GM18858 (cell line): ENCODE data around the gene GPX1.
A peak's percentile ranks its signal among the peaks of the same experiment; 100 is the strongest.
"Not testable (repeated sequence)": the region's sequence is repeated elsewhere in the genome, so short reads cannot be mapped to it uniquely, and the experiment has no call there.

ENCODE experiments used
- ATAC-seq: cut with Tn5 transposase; IDR thresholded peaks from one replicate; pipeline ENCODE4 v1.9.1; 2021; ENCODE audit not compliant: unreplicated experiment

GPX1 gene

DNA sequence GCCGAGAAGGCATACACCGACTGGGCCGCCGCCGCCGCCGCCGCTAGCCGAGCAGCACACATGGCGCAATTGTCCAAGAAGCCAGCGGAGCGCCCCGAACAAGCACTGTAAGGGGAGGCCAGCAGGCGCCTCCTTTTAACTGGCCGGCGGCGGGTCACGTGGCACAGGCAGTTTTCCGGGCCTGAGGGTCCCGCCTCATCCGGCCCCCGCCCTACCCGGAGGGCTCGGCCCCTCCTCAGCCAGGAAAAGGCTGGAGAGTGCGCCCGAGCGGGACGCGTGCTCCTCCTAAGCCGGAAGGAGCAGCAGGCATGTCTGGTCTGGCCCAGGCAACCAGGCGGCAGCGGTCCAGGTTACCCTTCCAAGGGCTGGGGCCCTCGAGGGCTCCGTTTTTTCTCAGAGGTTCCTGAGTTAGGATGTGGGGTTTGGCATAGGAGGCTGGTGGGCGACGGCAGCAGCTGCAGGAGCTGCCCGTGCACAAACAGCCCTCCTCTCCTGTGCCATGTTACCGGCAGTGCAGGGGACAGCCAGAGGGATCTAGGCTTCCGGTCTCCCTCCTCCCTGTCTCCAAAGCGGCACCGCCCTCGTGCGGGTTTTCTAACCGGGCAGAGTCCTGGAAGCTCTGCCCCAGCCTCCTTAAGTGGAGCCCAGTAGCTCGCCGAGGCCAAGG is at the start of gene GPX1:
TSS of gene GPX1 (minus strand) at position 137 of the 667 bp plus-strand sequence. CDS start at position 62, 75 bp downstream.
- peak; percentile 69 for ATAC-seq

GRCh38 chr3:49406571-49407565 is 48.7 kb upstream of the GPX1 start:
- no peak for ATAC-seq

GRCh38 chr3:49405570-49405969 is 47.4 kb upstream of the GPX1 start:
- not testable (repeated sequence) for ATAC-seq

GRCh38 chr3:49403891-49404290 is 45.7 kb upstream of the GPX1 start:
- ATAC-seq: no peak

GRCh38 chr3:49401766-49402165 is 43.6 kb upstream of the GPX1 start:
- no peak for ATAC-seq

DNA sequence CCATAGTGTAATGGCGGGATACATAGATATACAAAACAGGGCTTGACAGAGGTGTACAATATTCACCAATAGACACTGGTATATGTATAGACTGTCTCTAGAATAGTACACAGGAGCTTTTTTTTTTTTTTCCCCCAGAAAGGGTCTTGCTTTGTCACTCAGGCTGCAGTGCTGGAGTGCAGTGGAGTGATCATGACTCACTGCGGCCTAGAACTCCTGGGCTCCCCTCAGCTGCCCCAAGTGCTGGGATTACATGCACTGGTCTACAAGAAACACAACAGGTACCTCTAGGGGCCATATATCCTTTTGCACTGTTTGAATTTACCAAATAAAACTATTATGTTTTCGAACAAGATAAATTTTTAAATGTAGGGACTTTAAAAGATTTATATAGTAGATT is 41.3 kb upstream of the GPX1 start:
- ATAC-seq: no peak

DNA sequence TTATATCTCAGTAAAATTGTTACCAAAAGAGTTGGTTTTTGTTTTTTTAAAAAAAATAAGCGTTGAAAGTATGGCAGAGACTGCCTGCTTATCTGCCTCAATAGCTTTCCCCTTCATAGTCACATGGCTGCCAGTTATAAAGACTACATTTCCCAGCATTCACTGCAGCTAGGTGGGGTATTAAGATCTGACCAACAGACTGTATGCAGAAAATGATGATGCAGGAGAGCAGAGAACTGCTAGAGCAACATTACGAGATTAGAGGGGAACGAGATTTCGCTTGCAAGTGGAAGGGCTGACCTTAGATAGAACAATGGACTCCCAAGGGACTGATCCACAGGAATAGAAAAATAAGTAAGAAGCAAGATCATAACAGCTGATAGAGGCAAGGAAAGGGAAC is 39.3 kb upstream of the GPX1 start:
- ATAC-seq: no peak

GRCh38 chr3:49391310-49391709 is 33.2 kb upstream of the GPX1 start:
- ATAC-seq: not testable (repeated sequence)

DNA sequence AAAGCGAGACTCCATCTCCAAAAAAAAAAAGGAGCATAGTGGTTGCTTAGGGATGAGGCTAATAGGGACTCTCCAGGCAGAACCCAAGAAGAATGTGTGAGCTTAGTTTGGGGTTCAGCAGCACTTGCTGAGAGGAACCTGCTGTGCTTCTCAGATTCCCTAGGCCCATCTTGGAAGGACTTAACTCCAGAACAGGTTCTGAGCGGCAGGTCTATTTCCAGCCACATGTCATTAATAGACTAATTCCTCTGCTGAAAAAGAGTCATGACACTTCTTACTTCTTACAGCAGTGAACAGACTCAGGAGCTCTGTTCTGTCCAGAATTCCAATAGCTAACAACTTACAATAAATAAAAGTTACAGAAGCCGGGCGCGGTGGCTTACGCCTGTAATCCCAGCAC is 31.1 kb upstream of the GPX1 start:
- ATAC-seq: no peak

GRCh38 chr3:49388289-49388820 is 30.2 kb upstream of the GPX1 start:
- no peak for ATAC-seq

GRCh38 chr3:49387721-49388120 is 29.6 kb upstream of the GPX1 start:
- no peak for ATAC-seq

GRCh38 chr3:49386056-49386756 is 28.1 kb upstream of the GPX1 start:
- no peak for ATAC-seq

- no peak for ATAC-seq
These were observed 27.5 kb upstream of the GPX1 start for GRCh38 chr3:49385617-49386016.

- no peak for ATAC-seq
These were observed 25.2 kb upstream of the GPX1 start for GRCh38 chr3:49383387-49383786.

DNA sequence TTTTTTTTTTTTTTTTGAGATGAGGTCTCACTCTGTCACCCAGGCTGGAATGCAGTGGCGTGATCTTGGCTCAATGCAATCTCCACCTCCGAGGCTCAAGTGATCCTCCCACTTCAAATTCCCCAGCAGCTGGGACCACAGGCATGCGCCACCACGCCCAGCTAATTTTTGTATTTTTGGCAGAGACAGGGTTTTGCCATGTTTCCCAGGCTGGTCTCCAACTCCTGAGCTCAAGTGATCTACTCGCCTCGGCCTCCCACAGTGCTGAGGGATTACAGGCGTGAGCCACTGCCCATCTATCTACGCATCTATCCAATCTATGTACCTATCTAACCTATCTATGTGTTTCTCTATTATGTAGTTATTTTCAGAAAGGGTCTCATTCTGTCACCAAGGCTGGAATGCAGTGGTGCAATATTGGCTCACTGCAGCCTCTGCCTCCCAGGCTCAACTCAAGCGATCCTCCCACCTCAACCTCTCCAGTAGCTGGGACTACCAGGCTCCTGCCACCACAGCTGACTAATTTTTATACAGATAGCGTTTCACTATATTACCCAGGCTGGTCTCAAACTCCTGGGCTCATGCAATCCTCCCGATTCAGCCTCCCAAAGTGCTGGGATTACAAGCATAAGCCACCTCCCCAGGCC is 20.2 kb upstream of the GPX1 start:
- no peak for ATAC-seq

- ATAC-seq: no peak
These were observed 19.3 kb upstream of the GPX1 start for GRCh38 chr3:49377483-49377882.

GRCh38 chr3:49371946-49372345 is 13.8 kb upstream of the GPX1 start:
- ATAC-seq: no peak

- ATAC-seq: no peak
These were observed 12.6 kb upstream of the GPX1 start for GRCh38 chr3:49370585-49371290.

- no peak for ATAC-seq
These were observed 4.4 kb upstream of the GPX1 start for GRCh38 chr3:49362561-49362960.

DNA sequence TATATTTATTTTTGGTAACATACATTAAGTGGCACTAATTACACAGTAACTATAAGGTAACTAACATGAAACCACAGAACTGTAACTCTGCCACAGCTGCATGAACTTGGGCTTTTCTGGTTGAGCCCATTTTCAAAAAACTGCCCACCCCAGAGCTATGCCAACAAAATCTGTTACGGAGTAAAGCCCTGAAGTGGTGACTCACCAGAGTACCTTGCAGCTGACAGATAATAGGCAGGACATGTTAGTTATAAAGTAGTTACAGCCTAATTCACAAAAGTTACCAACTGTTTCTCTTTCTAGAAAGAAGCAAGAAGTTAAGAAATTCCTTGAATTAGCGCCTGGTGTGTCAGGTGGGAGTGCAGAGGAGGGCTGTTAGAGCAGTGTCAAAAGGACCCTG is 1.5 kb upstream of the GPX1 start:
- ATAC-seq: no peak
